Measurements from ENCODE around the gene AREL1.

DNA sequence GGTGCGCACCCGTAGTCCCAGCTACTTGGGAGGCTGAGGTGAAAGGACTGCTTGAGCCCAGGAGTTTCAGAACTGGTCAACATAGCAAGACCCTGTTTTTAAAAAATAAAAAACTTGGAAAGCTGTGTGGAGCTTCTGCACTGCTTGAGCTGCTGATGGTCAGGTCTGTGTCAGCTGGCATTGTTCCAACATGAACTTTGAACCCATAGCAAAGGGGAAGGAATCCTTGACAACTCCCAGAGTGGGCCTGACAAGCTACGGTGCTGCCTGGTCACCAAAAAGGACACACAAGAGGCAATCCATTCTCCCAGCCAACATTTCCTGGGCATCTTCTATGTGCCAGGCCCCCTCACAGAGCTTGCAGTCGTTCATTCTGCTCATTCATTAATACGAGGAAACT, 84.5 kb downstream of the AREL1 start:
- TF ChIP-seq, protein P1, sequence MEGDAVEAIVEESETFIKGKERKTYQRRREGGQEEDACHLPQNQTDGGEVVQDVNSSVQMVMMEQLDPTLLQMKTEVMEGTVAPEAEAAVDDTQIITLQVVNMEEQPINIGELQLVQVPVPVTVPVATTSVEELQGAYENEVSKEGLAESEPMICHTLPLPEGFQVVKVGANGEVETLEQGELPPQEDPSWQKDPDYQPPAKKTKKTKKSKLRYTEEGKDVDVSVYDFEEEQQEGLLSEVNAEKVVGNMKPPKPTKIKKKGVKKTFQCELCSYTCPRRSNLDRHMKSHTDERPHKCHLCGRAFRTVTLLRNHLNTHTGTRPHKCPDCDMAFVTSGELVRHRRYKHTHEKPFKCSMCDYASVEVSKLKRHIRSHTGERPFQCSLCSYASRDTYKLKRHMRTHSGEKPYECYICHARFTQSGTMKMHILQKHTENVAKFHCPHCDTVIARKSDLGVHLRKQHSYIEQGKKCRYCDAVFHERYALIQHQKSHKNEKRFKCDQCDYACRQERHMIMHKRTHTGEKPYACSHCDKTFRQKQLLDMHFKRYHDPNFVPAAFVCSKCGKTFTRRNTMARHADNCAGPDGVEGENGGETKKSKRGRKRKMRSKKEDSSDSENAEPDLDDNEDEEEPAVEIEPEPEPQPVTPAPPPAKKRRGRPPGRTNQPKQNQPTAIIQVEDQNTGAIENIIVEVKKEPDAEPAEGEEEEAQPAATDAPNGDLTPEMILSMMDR (conservative IDR thresholded peaks at IDR 0.05; ENCODE audit: low read length), result no peak
- no peak for TF ChIP-seq EZH2phosphoT487 (IDR thresholded peaks at IDR 0.05; ENCODE audit: borderline replicate concordance)
